Ishikawa (cell line): ENCODE data around the gene INO80D.

Experiments used
- CEBPB ChIP-seq: IDR thresholded peaks from 2 replicates; pipeline ENCODE4 v1.6.1; 2012
- CREB1 ChIP-seq: IDR thresholded peaks from 2 replicates; pipeline ENCODE4 v1.6.1; 2012; ENCODE audit warnings: low read depth
- EGR1 ChIP-seq: IDR thresholded peaks from 2 replicates; pipeline ENCODE4 v1.6.1; 2012
- EP300 ChIP-seq: IDR thresholded peaks from 2 replicates; pipeline ENCODE4 v1.6.1; 2012; ENCODE audit warnings: borderline replicate concordance
- FOXM1 ChIP-seq: IDR thresholded peaks from 2 replicates; pipeline ENCODE4 v1.6.1; 2012; ENCODE audit warnings: low read depth, borderline replicate concordance
- MAX ChIP-seq: IDR thresholded peaks from 2 replicates; pipeline ENCODE4 v1.6.1; 2012
- NFIC ChIP-seq: IDR thresholded peaks from 2 replicates; pipeline ENCODE4 v1.6.1; 2012
- RAD21 ChIP-seq: IDR thresholded peaks from 2 replicates; pipeline ENCODE4 v1.6.1; 2012; ENCODE audit warnings: low read depth
- REST ChIP-seq: IDR thresholded peaks from 2 replicates; pipeline ENCODE4 v1.6.1; 2012; ENCODE audit warnings: low read depth, mild to moderate bottlenecking
- TAF1 ChIP-seq: IDR thresholded peaks from 2 replicates; pipeline ENCODE4 v1.6.1; 2012; ENCODE audit warnings: low read depth, mild to moderate bottlenecking
- TCF12 ChIP-seq: IDR thresholded peaks from 2 replicates; pipeline ENCODE4 v1.6.1; 2012; ENCODE audit warnings: low read depth
- TEAD4 ChIP-seq: IDR thresholded peaks from 2 replicates; pipeline ENCODE4 v1.6.1; 2012
- YY1 ChIP-seq: IDR thresholded peaks from 2 replicates; pipeline ENCODE4 v1.6.1; 2012; ENCODE audit warnings: low read depth
- ZBTB7A ChIP-seq: IDR thresholded peaks from 2 replicates; pipeline ENCODE4 v1.6.1; 2012; ENCODE audit warnings: low read depth
- TF ChIP-seq, protein P1 (sequence below): IDR thresholded peaks from 2 replicates; pipeline ENCODE4 v1.6.1; 2012

INO80D gene

DNA sequence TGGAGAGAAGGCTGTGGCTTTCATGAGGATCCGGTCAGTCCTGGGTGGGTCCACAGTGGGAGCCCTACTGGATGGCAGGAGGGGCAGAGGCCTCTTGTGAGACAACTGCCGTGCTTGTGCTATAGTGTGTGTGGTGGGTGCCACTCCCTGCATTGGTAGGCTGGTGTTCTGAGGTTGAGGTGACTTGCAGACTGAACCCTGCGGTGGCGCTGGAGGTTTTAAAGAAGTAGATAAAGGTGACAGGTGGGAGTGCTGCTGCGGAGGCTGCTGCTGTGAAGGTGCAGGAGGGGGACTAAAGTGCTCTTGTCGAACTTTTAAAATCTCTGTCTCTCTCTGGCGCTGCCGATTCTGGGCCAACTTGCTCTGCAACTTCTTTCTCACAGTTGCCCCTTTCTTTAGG, 29.7 kb downstream of the INO80D start:
- TF ChIP-seq FOXM1 (no peak), ZBTB7A (no peak), CREB1 (no peak), EGR1 (no peak), TEAD4 (no peak), YY1 (no peak), REST (no peak), RAD21 (no peak), TAF1 (no peak), CEBPB (no peak), MAX (no peak), EP300 (no peak), NFIC (no peak), TCF12 (no peak)
- TF ChIP-seq, protein P1, sequence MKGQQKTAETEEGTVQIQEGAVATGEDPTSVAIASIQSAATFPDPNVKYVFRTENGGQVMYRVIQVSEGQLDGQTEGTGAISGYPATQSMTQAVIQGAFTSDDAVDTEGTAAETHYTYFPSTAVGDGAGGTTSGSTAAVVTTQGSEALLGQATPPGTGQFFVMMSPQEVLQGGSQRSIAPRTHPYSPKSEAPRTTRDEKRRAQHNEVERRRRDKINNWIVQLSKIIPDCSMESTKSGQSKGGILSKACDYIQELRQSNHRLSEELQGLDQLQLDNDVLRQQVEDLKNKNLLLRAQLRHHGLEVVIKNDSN = no peak

DNA sequence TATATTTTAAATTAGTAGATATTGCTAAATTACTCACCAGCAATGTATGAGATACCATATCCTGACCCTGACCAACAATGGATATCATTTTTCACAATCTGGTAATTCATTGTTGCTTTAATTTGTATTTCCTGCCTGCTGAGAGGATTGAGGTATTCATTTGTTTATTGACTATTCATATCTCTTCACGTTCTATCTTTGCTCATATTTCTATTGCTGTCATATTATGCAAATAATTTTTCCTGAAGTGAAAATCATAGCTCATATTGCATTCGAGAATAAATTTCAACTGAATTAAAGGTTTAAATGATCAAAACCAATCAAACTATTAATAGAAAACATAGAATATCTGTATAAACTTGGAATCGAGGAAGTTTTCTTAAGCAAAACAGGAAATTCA, 31.0 kb downstream of the INO80D start:
- TF ChIP-seq TAF1 (no peak), RAD21 (no peak), CEBPB (no peak), EP300 (no peak), REST (no peak), NFIC (no peak), YY1 (no peak), ZBTB7A (no peak), TCF12 (no peak), CREB1 (no peak), EGR1 (no peak), TEAD4 (no peak), FOXM1 (no peak), MAX (no peak)
- TF ChIP-seq, protein P1 = no peak

DNA sequence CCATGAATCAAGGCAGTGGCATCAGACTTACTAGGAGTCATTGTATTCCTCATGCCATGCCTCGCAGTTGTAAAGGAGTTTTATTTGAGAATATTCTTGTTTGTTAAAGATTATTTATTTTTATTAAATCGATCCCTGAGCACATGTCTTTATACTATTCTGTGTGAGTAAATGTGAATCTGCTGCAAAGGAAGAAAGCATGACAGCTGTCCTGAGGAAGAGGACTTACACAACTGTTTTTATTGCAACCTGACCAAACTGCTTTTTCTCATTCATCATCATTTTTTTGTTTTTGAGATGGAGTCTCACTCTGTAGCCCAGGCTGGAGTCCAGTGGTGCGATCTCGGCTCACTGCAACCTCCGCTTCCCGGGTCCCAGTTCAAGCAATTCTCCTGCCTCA, 34.1 kb downstream of the INO80D start:
- TF ChIP-seq MAX (no peak), FOXM1 (no peak)

DNA sequence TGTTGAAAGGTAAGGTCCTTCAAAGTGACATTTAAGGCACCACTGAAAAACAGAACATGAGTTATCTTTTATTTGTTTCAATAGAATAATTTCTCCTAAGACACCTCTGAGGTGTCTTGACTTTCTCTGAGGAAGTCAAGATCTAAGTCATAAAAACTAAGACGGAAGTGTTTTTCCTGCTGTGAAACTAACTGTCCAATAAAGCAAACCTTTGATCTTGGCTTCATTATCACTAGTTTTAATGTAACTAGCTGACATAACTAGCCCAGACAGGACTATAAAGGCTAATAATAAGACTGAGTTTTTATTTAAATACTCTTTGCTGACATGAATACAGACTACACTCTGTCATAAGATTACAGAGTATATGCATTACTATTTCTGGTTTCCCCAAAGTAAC, 36.6 kb downstream of the INO80D start:
- TF ChIP-seq CREB1 (no peak), MAX (no peak), ZBTB7A (no peak), YY1 (no peak), TCF12 (no peak), CEBPB (no peak), REST (no peak), RAD21 (no peak), TEAD4 (no peak), NFIC (no peak), EGR1 (no peak), EP300 (no peak), TAF1 (no peak), FOXM1 (no peak)
- TF ChIP-seq, protein P1 = no peak
